ENCODE data around the gene B4GALNT1. TPM values are rescaled to one million over a fixed set of nuclear protein-coding genes. Genes with fewer than 3 reads are reported as not detected.

The B4GALNT1 gene
- total RNA-seq, 1 experiment from 2014 or later: 0.63 TPM

- Histone ChIP-seq H3K4me3 (ENCODE audit: low read length) (no peak overlapping the region), H3K9me2 (replicated peaks; ENCODE audit: insufficient read depth, low read length) (no peaks in the 10 kb centered on the region), H3K27ac (ENCODE audit: low read length) (no peak overlapping the region), H2AFZ (ENCODE audit: low read length) (no peak overlapping the region), H3K4me2 (ENCODE audit: low read depth, low read length, poor library complexity, severe bottlenecking) (no peak overlapping the region), H3K27me3 (ENCODE audit: low read length) (no peaks in the 10 kb centered on the region), H3K36me3 (ENCODE audit: insufficient read depth, low read length) (peaks cover 34% of the 10 kb centered on the region), H3K9ac (ENCODE audit: low read length) (no peak overlapping the region; the same call in 1 of the 2 replicates), H4K20me1 (ENCODE audit: insufficient read depth, low read depth, low read length) (no peaks in the 10 kb centered on the region), H3K9me3 (ENCODE audit: low read length) (no peaks in the 10 kb centered on the region), H3K4me1 (ENCODE audit: low read length) (no peaks in the 10 kb centered on the region), H3K79me2 (ENCODE audit: low read length) (no peaks in the 10 kb centered on the region)
- peak; percentile 94 for DNase-seq
Measured at GRCh38 chr12:57583008-57583831, 49.8 kb downstream of the B4GALNT1 start.

GRCh38 chr12:57582440-57582839 is 50.6 kb downstream of the B4GALNT1 start:
- Histone ChIP-seq H3K4me1 (ENCODE audit: low read length) (no peaks in the 10 kb centered on the region), H3K27ac (ENCODE audit: low read length) (no peak overlapping the region), H4K20me1 (ENCODE audit: insufficient read depth, low read depth, low read length) (no peaks in the 10 kb centered on the region), H3K9me2 (replicated peaks; ENCODE audit: insufficient read depth, low read length) (no peaks in the 10 kb centered on the region), H3K27me3 (ENCODE audit: low read length) (no peaks in the 10 kb centered on the region), H2AFZ (ENCODE audit: low read length) (no peak overlapping the region), H3K4me2 (ENCODE audit: low read depth, low read length, poor library complexity, severe bottlenecking) (no peak overlapping the region), H3K9ac (ENCODE audit: low read length) (no peak overlapping the region), H3K79me2 (ENCODE audit: low read length) (no peaks in the 10 kb centered on the region), H3K4me3 (ENCODE audit: low read length) (no peak overlapping the region), H3K9me3 (ENCODE audit: low read length) (no peaks in the 10 kb centered on the region), H3K36me3 (ENCODE audit: insufficient read depth, low read length) (peaks cover 34% of the 10 kb centered on the region)
- no peak for DNase-seq

- no peaks in the 10 kb centered on the region for H4K20me1 ChIP-seq (ENCODE audit: insufficient read depth, low read depth, low read length)
- H3K4me2 ChIP-seq (ENCODE audit: low read depth, low read length, poor library complexity, severe bottlenecking): no peak overlapping the region
Measured at GRCh38 chr12:57581802-57582201, 51.2 kb downstream of the B4GALNT1 start.

GRCh38 chr12:57580466-57580795 is 52.6 kb downstream of the B4GALNT1 start:
- H3K27me3 ChIP-seq (ENCODE audit: low read length): no peaks in the 10 kb centered on the region
- no peaks in the 10 kb centered on the region for H4K20me1 ChIP-seq (ENCODE audit: insufficient read depth, low read depth, low read length)
- H3K36me3 ChIP-seq (ENCODE audit: insufficient read depth, low read length): peaks cover 44% of the 10 kb centered on the region
- no peaks in the 10 kb centered on the region for H3K4me1 ChIP-seq (ENCODE audit: low read length)
- H3K4me2 ChIP-seq (ENCODE audit: low read depth, low read length, poor library complexity, severe bottlenecking): no peak overlapping the region
- no peaks in the 10 kb centered on the region for H3K9me2 ChIP-seq (replicated peaks; ENCODE audit: insufficient read depth, low read length)
- no peak for DNase-seq
- no peak overlapping the region for H3K4me3 ChIP-seq (ENCODE audit: low read length)
- H3K9me3 ChIP-seq (ENCODE audit: low read length): no peaks in the 10 kb centered on the region
- no peak overlapping the region for H2AFZ ChIP-seq (ENCODE audit: low read length)
- no peaks in the 10 kb centered on the region for H3K79me2 ChIP-seq (ENCODE audit: low read length)
- H3K9ac ChIP-seq (ENCODE audit: low read length): no peak overlapping the region
- H3K27ac ChIP-seq (ENCODE audit: low read length): no peak overlapping the region

More at GRCh38 chr12:57581802-57582201, 51.2 kb downstream of the B4GALNT1 start:
- H3K27me3 ChIP-seq (ENCODE audit: low read length): no peaks in the 10 kb centered on the region
- no peak overlapping the region for H2AFZ ChIP-seq (ENCODE audit: low read length)
- no peaks in the 10 kb centered on the region for H3K9me2 ChIP-seq (replicated peaks; ENCODE audit: insufficient read depth, low read length)
- H3K4me3 ChIP-seq (ENCODE audit: low read length): no peak overlapping the region
- H3K27ac ChIP-seq (ENCODE audit: low read length): no peak overlapping the region
- H3K36me3 ChIP-seq (ENCODE audit: insufficient read depth, low read length): peaks cover 35% of the 10 kb centered on the region
- DNase-seq: no peak
- no peaks in the 10 kb centered on the region for H3K9me3 ChIP-seq (ENCODE audit: low read length)
- H3K9ac ChIP-seq (ENCODE audit: low read length): no peak overlapping the region
- no peaks in the 10 kb centered on the region for H3K79me2 ChIP-seq (ENCODE audit: low read length)
- no peaks in the 10 kb centered on the region for H3K4me1 ChIP-seq (ENCODE audit: low read length)

- no peaks in the 10 kb centered on the region for H4K20me1 ChIP-seq (ENCODE audit: insufficient read depth, low read depth, low read length)
- DNase-seq: no peak
- no peaks in the 10 kb centered on the region for H3K27me3 ChIP-seq (ENCODE audit: low read length)
- H3K79me2 ChIP-seq (ENCODE audit: low read length): no peaks in the 10 kb centered on the region
- H3K36me3 ChIP-seq (ENCODE audit: insufficient read depth, low read length): peaks cover 44% of the 10 kb centered on the region
- H3K9me3 ChIP-seq (ENCODE audit: low read length): no peaks in the 10 kb centered on the region
- H3K4me2 ChIP-seq (ENCODE audit: low read depth, low read length, poor library complexity, severe bottlenecking): no peak overlapping the region
- H3K4me1 ChIP-seq (ENCODE audit: low read length): no peaks in the 10 kb centered on the region
- H3K4me3 ChIP-seq (ENCODE audit: low read length): no peak overlapping the region
- no peak overlapping the region for H3K27ac ChIP-seq (ENCODE audit: low read length)
- no peak overlapping the region for H3K9ac ChIP-seq (ENCODE audit: low read length)
- H3K9me2 ChIP-seq (replicated peaks; ENCODE audit: insufficient read depth, low read length): no peaks in the 10 kb centered on the region
- no peak overlapping the region for H2AFZ ChIP-seq (ENCODE audit: low read length)
Measured at GRCh38 chr12:57579677-57580465, 53.1 kb downstream of the B4GALNT1 start.

GRCh38 chr12:57579011-57579410 is 54.0 kb downstream of the B4GALNT1 start:
- Histone ChIP-seq H3K36me3 (ENCODE audit: insufficient read depth, low read length) (peaks cover 38% of the 10 kb centered on the region), H3K27me3 (ENCODE audit: low read length) (no peaks in the 10 kb centered on the region), H3K9me2 (replicated peaks; ENCODE audit: insufficient read depth, low read length) (no peaks in the 10 kb centered on the region), H3K4me2 (ENCODE audit: low read depth, low read length, poor library complexity, severe bottlenecking) (no peak overlapping the region), H3K4me1 (ENCODE audit: low read length) (no peaks in the 10 kb centered on the region), H2AFZ (ENCODE audit: low read length) (no peak overlapping the region), H3K27ac (ENCODE audit: low read length) (no peak overlapping the region), H3K9ac (ENCODE audit: low read length) (no peak overlapping the region), H3K9me3 (ENCODE audit: low read length) (no peaks in the 10 kb centered on the region), H3K4me3 (ENCODE audit: low read length) (no peak overlapping the region), H3K79me2 (ENCODE audit: low read length) (no peaks in the 10 kb centered on the region), H4K20me1 (ENCODE audit: insufficient read depth, low read depth, low read length) (no peaks in the 10 kb centered on the region)
- no peak for DNase-seq

- Histone ChIP-seq H3K79me2 (ENCODE audit: low read length) (no peaks in the 10 kb centered on the region), H3K9me3 (ENCODE audit: low read length) (no peaks in the 10 kb centered on the region), H2AFZ (ENCODE audit: low read length) (no peak overlapping the region), H3K9me2 (replicated peaks; ENCODE audit: insufficient read depth, low read length) (no peaks in the 10 kb centered on the region), H3K4me2 (ENCODE audit: low read depth, low read length, poor library complexity, severe bottlenecking) (no peak overlapping the region), H4K20me1 (ENCODE audit: insufficient read depth, low read depth, low read length) (no peaks in the 10 kb centered on the region), H3K4me1 (ENCODE audit: low read length) (no peaks in the 10 kb centered on the region), H3K36me3 (ENCODE audit: insufficient read depth, low read length) (peaks cover 33% of the 10 kb centered on the region; the same call in 1 of the 2 replicates), H3K27me3 (ENCODE audit: low read length) (no peaks in the 10 kb centered on the region), H3K27ac (ENCODE audit: low read length) (no peak overlapping the region), H3K4me3 (ENCODE audit: low read length) (no peak overlapping the region), H3K9ac (ENCODE audit: low read length) (no peak overlapping the region)
- no peak for DNase-seq
Measured at GRCh38 chr12:57577981-57578758, 54.8 kb downstream of the B4GALNT1 start.
